HG02973 (cell line): ENCODE measurements around the gene GBP1.
"Not testable (repeated sequence)": the region's sequence is repeated elsewhere in the genome, so short reads cannot be mapped to it uniquely, and the experiment has no call there.

Experiments used
- ATAC-seq: cut with Tn5 transposase; IDR thresholded peaks from one replicate; pipeline ENCODE4 v1.9.1; 2021; ENCODE audit warnings: moderate library complexity; ENCODE audit not compliant: unreplicated experiment

The GBP1 gene, protein sequence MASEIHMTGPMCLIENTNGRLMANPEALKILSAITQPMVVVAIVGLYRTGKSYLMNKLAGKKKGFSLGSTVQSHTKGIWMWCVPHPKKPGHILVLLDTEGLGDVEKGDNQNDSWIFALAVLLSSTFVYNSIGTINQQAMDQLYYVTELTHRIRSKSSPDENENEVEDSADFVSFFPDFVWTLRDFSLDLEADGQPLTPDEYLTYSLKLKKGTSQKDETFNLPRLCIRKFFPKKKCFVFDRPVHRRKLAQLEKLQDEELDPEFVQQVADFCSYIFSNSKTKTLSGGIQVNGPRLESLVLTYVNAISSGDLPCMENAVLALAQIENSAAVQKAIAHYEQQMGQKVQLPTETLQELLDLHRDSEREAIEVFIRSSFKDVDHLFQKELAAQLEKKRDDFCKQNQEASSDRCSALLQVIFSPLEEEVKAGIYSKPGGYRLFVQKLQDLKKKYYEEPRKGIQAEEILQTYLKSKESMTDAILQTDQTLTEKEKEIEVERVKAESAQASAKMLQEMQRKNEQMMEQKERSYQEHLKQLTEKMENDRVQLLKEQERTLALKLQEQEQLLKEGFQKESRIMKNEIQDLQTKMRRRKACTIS

DNA sequence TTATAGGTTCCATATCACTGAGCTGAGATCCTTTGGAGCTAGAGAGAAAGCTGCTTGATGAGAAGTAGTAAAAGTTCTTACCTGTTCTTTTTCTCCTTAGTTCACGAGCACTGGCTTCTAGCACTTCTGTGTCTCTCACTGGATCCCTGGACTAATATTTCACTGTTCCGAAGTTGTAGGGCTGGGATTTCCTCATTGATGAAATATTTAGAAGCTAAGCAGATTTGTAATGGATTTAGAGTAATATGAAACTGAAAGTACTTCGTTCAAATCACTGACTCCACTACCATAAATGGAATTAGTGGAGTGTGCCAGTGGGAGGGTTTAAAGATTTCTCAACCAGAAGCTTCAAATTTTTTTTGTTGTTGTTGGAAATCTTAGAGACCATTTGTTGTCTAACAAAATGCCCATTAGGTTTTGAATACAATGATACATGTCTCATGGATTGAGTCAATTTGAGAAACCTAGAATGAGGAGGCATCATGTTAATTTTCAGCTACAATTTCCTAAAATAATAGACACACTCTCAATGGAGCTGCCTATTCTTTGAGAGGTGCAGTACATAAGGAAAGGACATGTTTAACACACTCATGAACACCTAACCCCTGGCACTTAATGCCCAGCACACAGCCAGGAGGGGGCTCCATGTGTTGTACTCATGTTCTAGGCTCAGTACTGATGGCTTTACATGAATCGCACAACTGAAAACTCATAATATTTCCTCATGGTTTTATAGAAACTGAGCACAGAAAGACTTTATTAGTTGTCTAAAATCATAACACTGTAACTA, at the start of gene GBP1:
Gene GBP1, minus strand, starts transcription at position 130 of the 790 bp plus-strand sequence. CDS start 1,974 bp downstream, outside the sequence.
- peak; percentile 56 for ATAC-seq

GRCh38 chr1:89114662-89115061, 49.7 kb upstream of the GBP1 start:
- no peak for ATAC-seq

GRCh38 chr1:89112871-89113613, 48.0 kb upstream of the GBP1 start:
- ATAC-seq: no peak

GRCh38 chr1:89104687-89105086, 39.7 kb upstream of the GBP1 start:
- no peak for ATAC-seq

DNA sequence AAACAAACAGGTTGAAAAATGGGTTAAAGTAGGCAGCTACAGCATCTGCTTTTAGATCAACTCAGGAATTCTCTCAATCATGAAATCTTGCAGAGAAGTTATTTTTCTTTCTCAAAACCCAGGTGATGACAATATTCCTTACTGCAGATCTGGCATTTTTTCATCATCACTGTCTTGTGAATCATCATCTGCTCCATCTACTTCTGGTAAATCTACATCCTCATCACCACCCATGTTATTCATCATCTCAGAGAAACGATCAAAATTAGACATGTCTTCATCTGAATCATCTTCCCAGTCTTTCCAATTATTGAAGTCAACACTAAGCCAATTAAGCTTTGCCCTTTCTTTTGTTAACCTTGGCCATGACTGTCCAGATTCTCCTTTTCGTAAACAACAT, 39.1 kb upstream of the GBP1 start:
- no peak for ATAC-seq

DNA sequence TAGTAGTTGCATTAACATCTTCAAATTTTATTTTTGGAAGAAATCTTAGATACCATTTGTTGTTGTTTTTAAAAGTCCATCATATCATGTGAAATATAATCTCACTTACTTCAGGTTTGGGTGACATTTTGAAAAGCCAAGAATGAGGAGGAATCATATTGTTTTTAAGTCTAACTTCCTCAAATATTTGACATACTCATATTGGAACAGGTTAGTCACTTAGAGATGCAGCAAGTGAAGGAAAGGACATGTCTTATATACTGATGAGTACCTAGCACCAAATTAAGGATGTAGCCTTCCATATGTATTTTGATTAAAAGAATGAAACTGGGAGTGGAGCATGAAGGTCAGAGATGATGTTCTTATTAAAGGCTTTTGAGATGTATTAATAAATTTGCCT, 37.0 kb upstream of the GBP1 start:
- ATAC-seq: no peak

DNA sequence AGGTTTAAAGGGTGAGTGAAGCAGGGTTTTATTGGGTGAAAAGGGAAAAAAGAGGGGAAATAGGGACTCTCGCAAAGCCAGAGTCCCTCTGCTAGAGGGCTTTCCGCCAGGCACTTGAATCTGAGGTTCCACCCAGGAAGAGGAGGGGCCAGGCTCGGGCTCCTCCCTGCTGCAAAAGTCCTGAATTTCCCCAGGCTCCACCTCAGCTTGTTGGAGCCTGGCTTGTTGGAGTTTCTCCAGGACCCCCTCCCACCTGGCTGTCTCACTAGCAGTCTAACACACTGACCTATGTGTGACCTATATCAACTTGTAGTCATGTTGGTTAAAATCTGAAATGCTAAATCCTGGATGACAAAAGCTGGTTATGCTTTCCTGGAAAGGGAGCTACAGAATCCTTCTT, 35.4 kb upstream of the GBP1 start:
- ATAC-seq: no peak

DNA sequence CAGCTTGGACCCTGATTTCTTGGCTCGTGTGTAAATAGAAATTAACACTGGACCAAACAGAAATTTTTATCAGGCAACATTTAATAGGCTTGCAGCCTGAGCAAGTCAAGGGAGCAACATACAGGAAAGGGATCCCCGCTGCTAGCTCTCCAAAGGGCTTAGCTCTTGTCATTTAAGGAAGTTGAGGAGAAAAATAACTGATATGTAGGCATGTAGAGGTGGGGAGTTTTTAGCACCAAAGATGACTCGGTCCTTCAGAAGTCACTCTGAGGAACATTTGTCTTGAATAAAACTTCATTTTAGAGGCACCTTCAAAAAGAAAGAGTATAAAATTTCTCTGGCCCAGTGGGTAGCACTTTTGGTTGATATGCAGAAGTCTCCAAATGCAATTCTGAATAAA, 33.8 kb upstream of the GBP1 start:
- ATAC-seq: no peak

- ATAC-seq: no peak
Observed at GRCh38 chr1:89095737-89096136, 30.7 kb upstream of the GBP1 start.

DNA sequence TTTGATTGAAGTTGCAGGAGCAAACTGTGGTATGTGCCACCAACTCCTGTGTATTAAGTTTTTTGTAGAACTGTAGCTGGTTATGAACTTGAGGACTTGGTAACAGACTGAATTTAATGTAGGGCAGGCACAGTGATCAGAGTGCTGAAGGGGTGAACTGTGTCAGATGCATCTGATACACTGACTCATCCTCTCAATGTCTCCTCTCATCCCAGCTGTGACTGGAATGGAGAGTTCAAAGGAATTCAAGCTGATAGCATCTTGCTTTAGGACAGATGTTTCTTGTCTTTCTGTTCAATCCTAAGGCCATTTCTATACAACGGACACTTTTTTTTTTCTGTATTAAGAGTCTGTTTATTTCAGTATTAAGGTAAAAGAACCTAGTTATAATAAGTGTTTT, 25.0 kb upstream of the GBP1 start:
- ATAC-seq: no peak

DNA sequence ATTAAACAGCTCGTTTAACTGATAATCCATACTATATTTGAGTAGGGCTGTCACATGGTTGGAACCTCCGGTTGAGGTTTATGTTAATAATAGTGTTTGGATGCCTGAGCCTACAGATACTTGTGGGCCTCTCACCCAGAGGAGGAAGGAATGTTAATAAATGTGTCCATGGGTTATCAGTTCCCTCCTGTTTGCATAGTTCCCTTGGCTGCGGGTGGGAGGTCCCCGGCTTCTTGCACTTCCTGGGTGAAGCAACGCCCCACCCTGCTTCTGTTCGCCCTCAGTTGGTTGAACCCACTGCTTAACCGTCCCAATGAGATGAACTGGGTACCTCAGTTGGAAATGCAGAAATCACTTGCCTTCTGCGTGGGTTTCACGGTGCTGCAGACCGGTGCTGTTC, 23.6 kb upstream of the GBP1 start:
- ATAC-seq: no peak

GRCh38 chr1:89087241-89087640, 22.2 kb upstream of the GBP1 start:
- no peak for ATAC-seq

DNA sequence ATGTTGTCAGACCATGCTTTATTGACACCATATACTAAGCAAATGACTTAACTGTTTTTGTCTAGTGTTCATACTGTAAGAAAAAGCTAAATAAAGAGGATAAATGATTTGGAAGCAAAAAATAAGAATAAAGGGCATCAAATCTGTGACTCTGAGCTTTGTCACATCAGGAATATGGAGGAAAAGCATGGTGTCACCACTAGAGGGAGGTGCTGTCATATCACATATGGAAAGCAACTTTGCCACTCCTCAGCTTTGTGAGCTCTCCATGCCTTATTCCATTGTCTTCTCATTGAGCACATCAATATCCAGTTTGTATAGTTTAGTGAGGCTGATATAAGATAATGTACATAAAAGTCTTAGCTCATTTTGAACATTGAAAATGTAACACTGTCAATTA, 20.8 kb upstream of the GBP1 start:
- no peak for ATAC-seq

DNA sequence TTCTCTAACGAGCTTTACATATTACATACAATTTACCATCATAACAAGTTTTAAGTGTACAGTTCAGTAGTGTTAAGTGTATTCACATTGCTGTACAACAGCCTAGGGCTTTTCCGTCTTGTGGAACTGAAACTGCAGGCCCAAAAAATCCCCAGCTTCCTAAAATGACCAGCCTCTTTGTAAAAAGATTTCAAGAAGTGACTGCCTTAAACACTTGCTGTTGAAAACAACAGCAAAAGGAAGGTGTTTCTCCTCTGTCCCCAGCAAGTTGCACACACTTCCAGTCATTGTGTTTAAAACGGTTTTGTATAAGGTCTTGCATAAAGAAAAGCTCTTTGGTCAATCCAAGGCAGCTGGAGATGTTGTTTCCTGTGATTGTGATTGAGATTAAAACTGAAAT, 16.0 kb upstream of the GBP1 start:
- no peak for ATAC-seq

- not testable (repeated sequence) for ATAC-seq
Observed at GRCh38 chr1:89080068-89080467, 15.1 kb upstream of the GBP1 start.

GRCh38 chr1:89072466-89073065, 7.6 kb upstream of the GBP1 start:
- not testable (repeated sequence) for ATAC-seq

- no peak for ATAC-seq
Observed at GRCh38 chr1:89070509-89070908, 5.5 kb upstream of the GBP1 start.

- ATAC-seq: no peak
Observed at GRCh38 chr1:89069951-89070350, 4.9 kb upstream of the GBP1 start.

DNA sequence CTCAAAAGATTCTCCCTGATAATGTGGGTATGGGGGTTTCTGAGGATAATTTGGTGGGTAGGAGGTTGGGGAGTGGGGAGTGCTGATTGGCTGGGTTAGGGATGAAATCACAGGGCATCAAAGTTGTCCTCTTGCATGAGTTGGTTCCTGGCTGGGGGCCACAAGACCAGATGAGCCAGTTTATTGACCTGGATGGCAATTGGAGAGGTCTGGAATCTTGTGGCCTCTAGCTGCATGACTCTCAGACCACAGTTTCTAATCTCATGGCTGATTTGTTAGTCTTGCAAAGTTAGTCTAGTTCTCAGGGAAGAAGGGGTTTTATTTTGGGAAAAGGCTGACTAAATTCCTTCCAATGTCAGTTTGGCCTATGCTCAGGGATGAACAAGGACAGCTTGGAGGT, 3.3 kb upstream of the GBP1 start:
- no peak for ATAC-seq

- ATAC-seq: peak; percentile 28
Observed at GRCh38 chr1:89064632-89065031, 376 bp downstream of the GBP1 start.

GRCh38 chr1:89063094-89063493, 1.9 kb downstream of the GBP1 start:
- no peak for ATAC-seq
